ENCODE data around the gene UHRF1. TPM values are rescaled to one million over a fixed set of nuclear protein-coding genes. Genes with fewer than 3 reads are reported as not detected.

Gene UHRF1
- total RNA-seq, 1 donor from 2014 or later: 0.90 TPM

DNA sequence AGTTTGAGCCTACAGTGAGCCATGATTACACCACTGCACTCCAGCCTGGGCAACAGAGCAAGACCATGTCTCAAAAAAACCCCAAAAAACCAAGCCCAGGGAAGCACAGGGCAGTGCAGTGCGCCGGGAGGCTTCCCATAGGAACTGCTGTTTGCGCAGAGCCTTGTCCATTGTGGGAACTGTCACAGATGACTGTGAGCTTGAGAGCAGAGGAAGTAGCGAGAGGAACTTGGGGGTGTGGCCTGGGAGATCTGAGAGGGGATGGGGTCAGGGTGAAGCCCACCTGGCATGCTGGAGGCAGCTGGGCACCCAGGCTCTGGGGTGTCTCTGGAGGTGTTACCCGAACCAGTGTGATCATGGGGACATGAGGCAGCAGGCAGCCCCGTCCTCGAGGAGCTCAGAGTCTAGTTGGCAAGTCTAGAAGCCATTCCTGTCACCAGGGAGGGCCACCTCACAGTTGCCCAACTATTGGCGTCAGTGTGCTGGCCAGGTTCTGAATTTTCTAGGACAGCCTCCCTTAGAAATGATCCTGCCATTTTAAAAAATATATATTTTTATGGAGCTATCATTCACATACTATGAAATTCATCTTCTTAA lies 70.0 kb downstream of the UHRF1 start:
- intact Hi-C loops (cut with DNase I): no loop called here
- TF ChIP-seq, protein P1, sequence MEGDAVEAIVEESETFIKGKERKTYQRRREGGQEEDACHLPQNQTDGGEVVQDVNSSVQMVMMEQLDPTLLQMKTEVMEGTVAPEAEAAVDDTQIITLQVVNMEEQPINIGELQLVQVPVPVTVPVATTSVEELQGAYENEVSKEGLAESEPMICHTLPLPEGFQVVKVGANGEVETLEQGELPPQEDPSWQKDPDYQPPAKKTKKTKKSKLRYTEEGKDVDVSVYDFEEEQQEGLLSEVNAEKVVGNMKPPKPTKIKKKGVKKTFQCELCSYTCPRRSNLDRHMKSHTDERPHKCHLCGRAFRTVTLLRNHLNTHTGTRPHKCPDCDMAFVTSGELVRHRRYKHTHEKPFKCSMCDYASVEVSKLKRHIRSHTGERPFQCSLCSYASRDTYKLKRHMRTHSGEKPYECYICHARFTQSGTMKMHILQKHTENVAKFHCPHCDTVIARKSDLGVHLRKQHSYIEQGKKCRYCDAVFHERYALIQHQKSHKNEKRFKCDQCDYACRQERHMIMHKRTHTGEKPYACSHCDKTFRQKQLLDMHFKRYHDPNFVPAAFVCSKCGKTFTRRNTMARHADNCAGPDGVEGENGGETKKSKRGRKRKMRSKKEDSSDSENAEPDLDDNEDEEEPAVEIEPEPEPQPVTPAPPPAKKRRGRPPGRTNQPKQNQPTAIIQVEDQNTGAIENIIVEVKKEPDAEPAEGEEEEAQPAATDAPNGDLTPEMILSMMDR (IDR thresholded peaks at IDR 0.05): no peak
- no peak overlapping the region for H3K4me3 ChIP-seq
- ATAC-seq (no peak), DNase-seq (no peak)
- H3K27me3 ChIP-seq: no peaks in the 10 kb centered on the region
- peaks cover 51% of the 10 kb centered on the region for H3K4me1 ChIP-seq
- H3K36me3 ChIP-seq: no peaks in the 10 kb centered on the region
- H3K9me3 ChIP-seq: no peaks in the 10 kb centered on the region
- no peak overlapping the region for H3K27ac ChIP-seq

DNA sequence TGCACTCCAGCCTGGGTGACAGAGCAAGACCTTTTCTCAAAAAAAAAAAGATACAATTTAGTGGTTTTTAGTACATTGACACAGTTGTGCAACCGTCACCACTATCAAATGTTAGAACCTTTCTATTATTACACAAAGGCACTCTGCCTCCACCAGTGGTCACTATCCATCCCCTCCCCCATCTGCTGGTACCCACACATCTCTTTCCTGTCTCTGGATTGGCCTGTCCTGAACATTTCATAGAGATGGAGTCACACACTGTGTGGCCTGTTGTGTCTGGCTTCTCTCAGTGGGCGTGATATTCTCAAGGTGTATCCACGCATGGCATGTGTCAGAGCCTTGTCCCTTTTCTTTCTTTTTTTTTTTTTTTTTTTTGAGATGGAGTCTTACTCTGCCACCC lies 70.8 kb downstream of the UHRF1 start:
- Histone ChIP-seq H3K27ac (no peak overlapping the region), H3K4me3 (no peak overlapping the region), H3K9me3 (no peaks in the 10 kb centered on the region), H3K36me3 (no peaks in the 10 kb centered on the region), H3K4me1 (peaks cover 45% of the 10 kb centered on the region), H3K27me3 (no peaks in the 10 kb centered on the region)
- no peak for ATAC-seq
- TF ChIP-seq, protein P1 (IDR thresholded peaks at IDR 0.05): no peak
- DNase-seq: no peak
- intact Hi-C loops (cut with DNase I): no loop called here

DNA sequence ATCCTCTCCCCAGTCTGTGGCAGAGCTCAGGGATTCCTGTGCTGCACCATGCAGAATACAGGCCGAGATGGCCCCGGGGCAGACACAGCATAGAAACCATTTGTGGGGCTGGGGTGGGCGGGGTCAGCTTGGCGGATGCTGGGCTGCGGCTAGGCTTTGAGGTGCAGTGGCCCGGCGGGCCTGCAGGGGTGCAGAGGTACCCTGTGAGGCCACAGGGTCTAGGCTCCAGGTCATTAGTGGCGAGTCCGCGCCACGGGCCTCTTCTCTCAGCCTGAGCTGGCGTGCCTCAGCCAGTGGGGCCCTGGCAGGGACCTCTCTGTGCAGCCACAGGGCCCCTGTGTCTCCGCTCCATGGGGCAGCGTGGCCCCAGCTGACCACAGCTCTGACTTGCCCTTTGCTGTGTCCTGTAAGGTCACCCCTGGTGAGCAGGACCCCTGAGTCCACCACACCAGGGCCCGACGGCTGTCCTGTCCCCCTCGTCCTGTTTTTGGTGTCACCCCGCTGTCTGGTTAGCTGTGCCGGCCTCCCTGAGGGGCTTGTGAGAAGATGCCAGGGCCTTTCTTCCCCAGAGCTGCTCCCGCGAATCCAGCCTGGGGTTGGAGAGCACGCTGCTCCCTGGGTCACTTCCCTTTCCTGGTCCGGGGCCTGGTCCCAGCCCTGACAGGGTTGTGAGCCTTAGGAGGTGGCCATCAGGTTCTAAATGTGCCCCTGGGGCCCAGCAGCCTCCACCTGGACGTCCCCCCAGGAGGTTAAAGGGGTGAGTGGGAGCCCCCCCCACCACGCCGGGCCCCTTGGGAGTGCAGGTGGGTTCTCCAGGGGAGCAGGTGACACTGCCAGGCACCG lies 71.8 kb downstream of the UHRF1 start:
- ATAC-seq (no peak), DNase-seq (no peak)
- peaks cover 35% of the 10 kb centered on the region for H3K4me1 ChIP-seq
- no peaks in the 10 kb centered on the region for H3K36me3 ChIP-seq
- no peaks in the 10 kb centered on the region for H3K9me3 ChIP-seq
- TF ChIP-seq, protein P1 (IDR thresholded peaks at IDR 0.05): no peak
- H3K27me3 ChIP-seq: no peaks in the 10 kb centered on the region
- intact Hi-C loops (cut with DNase I): no loop called here
- no peak overlapping the region for H3K4me3 ChIP-seq
- H3K27ac ChIP-seq: no peak overlapping the region

DNA sequence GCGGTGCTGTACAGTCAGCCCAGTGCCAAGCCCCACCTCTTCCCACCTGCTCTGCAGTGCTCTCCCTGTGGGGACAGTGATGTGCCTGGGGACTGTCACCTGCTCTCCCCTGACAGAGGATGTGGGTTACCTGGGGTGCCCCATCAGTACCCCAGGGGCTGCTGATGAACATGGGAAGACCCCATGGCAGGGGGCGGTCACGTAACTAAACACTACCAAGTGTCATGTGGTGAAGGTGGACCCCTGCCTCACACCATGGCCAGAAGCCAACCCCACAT lies 72.3 kb downstream of the UHRF1 start:
- no peak for ATAC-seq
- no peak for DNase-seq
- peaks cover 29% of the 10 kb centered on the region for H3K4me1 ChIP-seq
- no peaks in the 10 kb centered on the region for H3K9me3 ChIP-seq
- H3K27ac ChIP-seq: no peak overlapping the region
- no peak overlapping the region for H3K4me3 ChIP-seq
- H3K36me3 ChIP-seq: no peaks in the 10 kb centered on the region
- TF ChIP-seq, protein P1 (IDR thresholded peaks at IDR 0.05): no peak
- intact Hi-C loops (cut with DNase I): no loop called here
- no peaks in the 10 kb centered on the region for H3K27me3 ChIP-seq

DNA sequence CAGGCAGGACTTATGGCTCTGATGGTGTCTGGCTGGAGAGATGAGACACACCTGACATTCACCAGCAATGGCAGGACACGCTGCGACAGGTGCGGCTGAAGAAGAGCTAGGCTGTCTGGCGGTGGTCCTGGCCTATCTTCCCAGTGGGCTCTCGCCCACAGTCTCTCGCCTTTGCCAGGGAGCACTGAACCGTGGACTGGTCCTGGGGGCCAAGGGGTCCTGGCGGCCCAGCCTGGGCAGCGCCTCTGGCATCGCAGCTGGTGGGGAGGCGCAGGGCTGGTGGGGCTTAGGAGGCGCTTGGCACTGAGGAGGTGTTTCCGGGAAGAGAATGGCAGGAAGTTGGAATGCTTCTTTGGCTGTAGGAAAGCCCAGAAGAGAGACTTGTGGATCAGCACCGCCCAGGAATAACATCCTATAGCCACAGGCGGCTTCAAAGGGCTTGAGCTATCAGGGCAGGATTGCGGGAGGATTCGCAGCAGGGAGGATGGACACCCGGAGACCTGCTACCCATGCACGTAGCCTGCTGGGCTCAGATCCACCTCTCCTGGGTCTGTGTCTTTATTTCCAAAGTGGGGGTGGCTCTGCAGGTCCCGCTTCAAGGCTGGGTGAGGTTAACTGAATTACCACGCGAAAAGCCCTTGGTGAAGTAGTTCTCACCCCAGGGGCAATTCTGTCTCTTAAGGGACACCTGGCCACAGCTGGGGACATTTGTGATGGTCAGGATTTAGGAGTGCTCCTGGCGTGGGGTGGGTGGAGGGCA lies 74.2 kb downstream of the UHRF1 start:
- intact Hi-C loops (cut with DNase I): no loop called here
- peak; percentile 28 for ATAC-seq
- H3K27ac ChIP-seq: no peak overlapping the region

More for the DNA sequence above, 74.2 kb downstream of the UHRF1 start:
- TF ChIP-seq, protein P1 (IDR thresholded peaks at IDR 0.05): no peak
- Histone ChIP-seq H3K4me1 (peaks cover 21% of the 10 kb centered on the region), H3K27me3 (no peaks in the 10 kb centered on the region), H3K36me3 (no peaks in the 10 kb centered on the region), H3K4me3 (no peak overlapping the region), H3K9me3 (no peaks in the 10 kb centered on the region)
- DNase-seq: no peak

Measured in upper lobe of right lung (tissue), 1 donor.